ENCODE data around the gene HLF.

The HLF gene

DNA sequence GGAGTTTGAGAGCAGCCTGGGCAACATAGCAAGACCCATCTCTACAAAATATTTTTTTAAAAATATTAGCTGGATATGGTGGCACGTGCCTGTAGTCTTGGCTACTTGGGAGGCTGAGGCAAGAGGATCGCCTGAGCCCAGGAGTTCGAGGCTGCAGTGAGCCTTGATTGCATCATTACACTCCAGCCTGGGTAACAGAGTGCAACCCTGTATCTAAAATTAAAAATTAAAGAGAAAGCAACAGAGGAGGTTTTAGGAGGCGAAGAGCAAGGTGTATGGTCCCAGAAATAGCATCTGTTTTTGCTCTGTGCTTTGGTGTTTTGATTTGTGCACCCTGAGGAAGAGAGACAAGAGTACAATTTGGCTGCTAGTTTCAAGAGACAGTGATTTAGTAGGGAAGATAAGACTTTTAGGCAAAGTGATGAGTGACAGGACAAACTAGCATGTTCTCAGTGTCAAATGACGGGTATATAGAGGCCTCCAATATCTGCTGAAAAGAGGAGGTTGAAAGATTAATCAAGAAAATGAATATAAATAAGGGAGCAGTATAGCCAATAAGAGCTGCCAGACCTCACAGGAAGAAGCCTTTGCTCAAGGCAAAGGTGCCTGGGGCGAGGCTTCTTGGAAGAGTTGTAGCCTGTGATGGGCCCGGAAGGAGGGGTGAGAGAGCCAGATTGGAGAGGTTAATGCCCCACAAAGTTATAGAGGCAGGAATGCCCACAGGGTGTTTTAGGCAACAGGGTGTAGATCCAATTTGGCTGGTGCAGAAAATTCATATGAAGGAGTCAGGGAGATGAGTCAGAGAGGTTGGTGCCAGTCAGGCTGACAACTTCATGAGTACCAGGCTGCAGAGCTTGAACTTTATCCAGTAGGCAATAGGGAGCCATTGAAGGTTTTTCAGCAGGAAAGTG is 11.4 kb downstream of the HLF start:
- no peak for DNase-seq

GRCh38 chr17:55278173-55278961 is 13.6 kb downstream of the HLF start:
- no peak for DNase-seq

- no peak for DNase-seq
These were observed 14.4 kb downstream of the HLF start for GRCh38 chr17:55279203-55279602.

DNA sequence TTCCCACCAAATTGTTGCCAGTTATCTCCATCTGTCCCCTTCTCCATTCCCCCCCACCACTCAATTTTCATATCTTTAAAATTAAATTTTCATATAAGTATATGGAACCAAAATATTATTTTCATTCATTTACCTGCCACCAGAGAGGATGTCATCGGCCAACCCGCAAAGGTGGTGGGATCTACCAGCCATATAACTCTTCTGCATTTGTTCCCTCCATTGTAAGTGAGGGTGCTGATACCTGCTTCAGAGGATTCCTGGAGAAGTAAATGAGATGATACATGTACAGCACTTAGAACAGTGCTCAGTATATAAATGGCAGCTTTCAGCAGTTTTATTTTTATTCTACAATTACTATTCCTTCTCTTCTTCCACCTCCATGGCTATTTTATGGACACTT is 15.0 kb downstream of the HLF start:
- DNase-seq: no peak

GRCh38 chr17:55280212-55280611 is 15.5 kb downstream of the HLF start:
- no peak for DNase-seq

DNA sequence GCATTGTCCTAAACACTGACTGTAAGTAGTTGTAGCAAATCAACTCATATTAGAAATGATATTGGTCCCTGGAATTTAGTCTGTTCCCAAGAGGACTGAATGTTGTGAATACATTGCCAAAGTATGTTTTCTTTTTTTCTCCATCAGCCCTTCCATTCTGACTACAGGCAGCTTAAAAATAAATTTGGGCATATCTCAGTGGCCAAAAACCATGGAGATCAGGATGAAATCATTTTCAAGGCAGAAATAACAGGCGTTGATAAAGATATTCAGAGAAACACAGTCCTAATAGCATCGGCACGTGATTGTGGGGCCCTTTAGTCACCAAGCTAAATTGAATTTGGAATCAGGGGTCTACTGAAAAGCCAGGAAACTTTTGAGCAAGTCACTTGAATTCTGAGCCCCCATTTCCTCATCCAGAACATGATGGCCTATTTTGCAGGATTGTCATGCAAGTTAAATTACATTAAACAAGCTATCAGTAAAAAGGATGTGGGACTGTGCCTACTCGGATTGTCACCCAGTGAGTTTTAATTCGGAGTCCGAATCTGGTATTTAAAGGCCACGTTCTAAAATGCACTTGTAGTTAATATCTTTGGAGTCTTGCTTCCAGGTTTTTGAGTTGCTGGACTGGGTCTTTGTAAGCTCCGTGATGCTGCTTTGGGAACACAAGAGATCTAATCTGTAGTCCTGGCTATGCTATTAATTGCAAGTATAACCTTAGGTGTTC is 17.1 kb downstream of the HLF start:
- no peak for DNase-seq

DNA sequence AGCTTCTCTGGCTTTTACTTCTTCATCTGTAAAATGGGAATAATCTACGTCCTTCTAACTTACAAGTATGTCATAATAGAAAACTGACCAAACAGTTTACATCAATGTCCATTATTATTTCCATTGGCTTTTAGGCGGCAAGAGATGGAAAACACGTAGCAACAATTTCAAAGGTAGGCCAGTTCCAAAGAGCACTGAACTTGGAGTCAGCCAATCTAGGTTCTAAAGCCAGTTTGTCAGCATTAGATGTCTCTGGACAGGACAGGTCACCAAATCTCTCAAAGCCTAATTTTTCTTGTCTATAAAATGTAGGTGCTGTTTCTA is 17.6 kb downstream of the HLF start:
- DNase-seq: no peak

- DNase-seq: no peak
These were observed 18.0 kb downstream of the HLF start for GRCh38 chr17:55282741-55283140.

DNA sequence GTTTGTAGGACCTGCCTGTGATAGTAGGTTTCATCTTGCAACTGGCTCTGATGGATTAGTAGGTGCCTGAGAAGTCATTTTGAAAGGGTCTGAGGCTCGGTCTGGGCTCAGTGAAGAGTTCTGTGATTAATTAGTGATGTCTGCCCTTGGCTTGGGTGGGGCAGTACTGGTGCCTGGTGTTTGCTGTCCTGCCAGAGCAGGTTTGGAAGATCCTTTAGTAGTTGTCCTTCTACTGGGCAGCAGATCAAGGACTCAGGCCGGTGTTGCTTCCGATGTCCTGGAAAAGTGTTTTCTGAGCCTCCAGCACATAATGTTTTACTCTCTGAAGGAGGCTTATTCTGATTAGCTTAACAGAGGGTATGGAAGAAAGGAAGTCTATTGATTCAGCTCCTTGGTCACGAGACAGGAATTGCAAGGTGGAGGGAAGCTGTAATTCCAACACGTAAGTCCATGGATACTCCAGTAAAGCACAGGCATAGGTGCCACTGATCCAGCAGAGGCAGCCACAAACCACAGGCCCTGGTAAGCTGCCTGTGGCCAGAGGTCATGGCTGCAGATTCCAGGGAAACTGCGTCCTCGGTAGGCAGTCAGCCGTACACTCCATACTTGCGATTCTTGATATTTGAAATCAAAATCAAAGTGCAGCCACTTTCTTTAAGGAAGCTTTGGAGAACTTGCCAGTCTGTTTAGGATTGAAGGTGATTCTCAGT is 18.7 kb downstream of the HLF start:
- DNase-seq: no peak

GRCh38 chr17:55284001-55284884 is 19.5 kb downstream of the HLF start:
- DNase-seq: no peak

GRCh38 chr17:55284944-55285339 is 20.2 kb downstream of the HLF start:
- no peak for DNase-seq

- DNase-seq: no peak
These were observed 20.9 kb downstream of the HLF start for GRCh38 chr17:55285340-55286301.

GRCh38 chr17:55286681-55287589 is 22.2 kb downstream of the HLF start:
- no peak for DNase-seq

DNA sequence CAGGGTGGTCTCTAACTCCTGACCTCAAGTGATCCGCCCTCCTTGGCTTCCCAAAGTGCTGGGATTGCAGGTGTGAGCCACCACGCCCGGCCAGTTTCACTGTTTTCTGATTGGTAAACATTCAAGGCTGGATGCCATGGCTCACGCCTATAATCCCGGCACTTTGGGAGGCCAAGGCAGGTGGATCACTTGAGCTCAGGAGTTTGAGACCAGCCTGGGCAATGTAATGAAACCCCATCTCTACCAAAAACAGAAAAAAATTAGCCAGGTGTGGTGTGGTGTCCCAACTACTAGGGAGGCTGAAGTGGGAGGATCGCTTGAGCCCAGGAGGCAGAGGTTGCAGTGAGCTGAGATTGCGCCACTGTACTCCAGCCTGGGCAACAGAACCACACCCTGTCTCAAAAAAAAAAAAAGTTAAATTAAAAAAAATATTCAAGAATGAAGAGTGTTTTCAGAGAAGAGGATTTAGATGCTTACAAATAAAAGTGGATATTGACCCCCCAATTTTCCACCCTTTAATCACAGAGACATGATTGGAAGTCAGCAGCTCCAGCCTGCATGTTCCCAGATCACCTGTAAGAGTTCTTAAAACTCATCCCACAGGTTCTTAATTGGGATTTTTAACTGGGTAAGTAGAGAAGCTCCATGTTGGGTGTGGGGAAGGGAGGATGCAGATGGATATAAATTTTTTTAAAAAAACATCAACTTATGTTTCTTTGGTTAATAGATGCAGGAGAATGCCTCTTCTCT is 23.8 kb downstream of the HLF start:
- DNase-seq: no peak

GRCh38 chr17:55289106-55289446 is 24.3 kb downstream of the HLF start:
- no peak for DNase-seq

GRCh38 chr17:55289978-55290377 is 25.2 kb downstream of the HLF start:
- no peak for DNase-seq

DNA sequence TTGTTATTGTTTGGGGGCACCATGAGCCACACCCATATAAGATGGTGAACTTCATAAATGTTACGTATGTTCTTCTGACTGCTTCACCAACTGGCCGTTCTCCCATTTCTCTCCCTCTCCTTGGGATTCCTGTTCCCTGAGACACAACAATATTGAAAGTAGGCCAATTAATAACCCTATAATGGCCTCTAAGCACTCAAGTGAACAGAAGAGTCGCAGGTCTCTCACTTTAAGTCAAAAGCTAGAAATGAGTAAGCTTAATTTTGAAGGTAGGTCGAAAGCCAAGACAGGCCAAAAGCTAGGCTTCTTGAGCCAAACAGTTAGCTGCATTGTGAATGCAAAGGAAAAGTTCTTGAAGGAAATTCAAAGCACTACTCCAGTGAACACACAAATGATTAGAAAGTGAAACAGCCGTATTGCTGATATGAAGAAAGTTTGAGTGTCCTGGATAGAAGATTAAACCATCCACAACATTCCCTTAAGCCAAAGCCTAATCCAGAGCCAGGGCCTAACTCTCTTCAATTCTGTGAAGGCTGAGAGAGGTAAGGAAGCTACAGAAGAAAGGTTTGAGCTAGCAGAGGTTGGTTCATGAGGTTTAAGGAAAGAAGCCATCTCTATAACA is 25.8 kb downstream of the HLF start:
- no peak for DNase-seq

DNA sequence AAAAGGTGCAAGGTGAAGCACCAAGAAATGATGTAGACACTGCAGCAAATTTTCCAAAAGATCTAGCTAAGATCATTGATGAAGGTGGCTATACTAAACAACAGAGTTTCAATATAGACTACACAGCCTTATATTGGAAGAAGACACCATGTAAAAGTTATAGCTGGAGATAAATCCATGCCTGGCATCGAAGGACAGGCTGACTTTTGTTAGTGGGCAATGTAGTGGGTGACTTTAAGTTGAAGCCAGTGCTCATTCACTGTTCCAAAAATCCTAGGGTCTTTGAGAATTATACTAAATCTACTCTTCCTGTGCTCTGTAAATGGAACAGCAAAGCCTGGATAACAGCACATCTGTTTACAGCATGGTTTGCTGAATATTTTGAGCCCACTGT is 26.4 kb downstream of the HLF start:
- no peak for DNase-seq
